ENCODE data around the gene LRRC75B. TPM values are rescaled to one million over a fixed set of nuclear protein-coding genes. Genes with fewer than 3 reads are reported as not detected.
A peak's percentile ranks its signal among the peaks of the same experiment; 100 is the strongest.

Gene LRRC75B
- polyA plus RNA-seq, 1 of the 3 experiments (the other 2 are of a cell fraction) = 12.3 TPM

- TF ChIP-seq USF1 (IDR thresholded peaks at IDR 0.05; ENCODE audit: borderline replicate concordance, low read depth) = peak; percentile 37; the same call in 1 of the 2 replicates
- TF ChIP-seq GABPA (IDR thresholded peaks at IDR 0.05; ENCODE audit: low read depth) = peak; percentile 91
- peak; percentile 87 for TF ChIP-seq TAF1 (IDR thresholded peaks at IDR 0.05; ENCODE audit: borderline replicate concordance, low read depth, low read length)
- TF ChIP-seq TCF12 (IDR thresholded peaks at IDR 0.05) = no peak; the same call in 1 of the 2 replicates
- peak; percentile 91 for TF ChIP-seq ELF1 (IDR thresholded peaks at IDR 0.05)
- TF ChIP-seq EP300 (IDR thresholded peaks at IDR 0.05; ENCODE audit: borderline replicate concordance in 1 of 2, low read depth in 1 of 2, low read length in 1 of 2) = no peak
- peak; percentile 64; the same call in 1 of the 2 replicates for TF ChIP-seq REST (IDR thresholded peaks at IDR 0.05; ENCODE audit: low read depth, low read length)
- no peak for TF ChIP-seq USF2 (IDR thresholded peaks at IDR 0.05; ENCODE audit: borderline replicate concordance, low read depth, low read length)
- TF ChIP-seq JUND (IDR thresholded peaks at IDR 0.05) = no peak
- TF ChIP-seq RXRA (IDR thresholded peaks at IDR 0.05; ENCODE audit: borderline replicate concordance, low read depth) = no peak
- TF ChIP-seq EZH2phosphoT487 (IDR thresholded peaks at IDR 0.05; ENCODE audit: borderline replicate concordance, low read depth) = no peak
- peak; percentile 91 for TF ChIP-seq PBX3 (IDR thresholded peaks at IDR 0.05)
- no peak for TF ChIP-seq RCOR1 (IDR thresholded peaks at IDR 0.05; ENCODE audit: low read length)
Measured at GRCh38 chr22:24555165-24556039, 37.5 kb downstream of the LRRC75B start, which contains the start of gene SNRPD3 (continued).

Data from SK-N-SH (cell line).